K562 (cell line): ENCODE data around the gene HCN3. TPM values are rescaled to one million over a fixed set of nuclear protein-coding genes. Genes with fewer than 3 reads are reported as not detected.
"Not testable (repeated sequence)": the region's sequence is repeated elsewhere in the genome, so short reads cannot be mapped to it uniquely, and the experiment has no call there.

Experiments
- ATAC-seq: fragments of 200-7000 bp; cut with Tn5 transposase; 3 replicates; pipeline ENCODE4 v1.9.1; 2020; ENCODE audit warnings: moderate library complexity
- BruUV-seq: library from RNA; stranded (reverse); fragments of 400-500 nt; replicated peaks from 2 replicates; lab custom pipeline; 2021; lab: Mats Ljungman, UMichigan
- CTCF ChIA-PET: fragments of 300-600 bp; formaldehyde crosslinking; extraction: SDS; loops from one replicate; lab custom pipeline; 2021; ENCODE audit warnings: low intra/inter-chr PET ratio; lab: Yijun Ruan, JAX
- POLR2A ChIA-PET: fragments of 300-600, 350-650 bp; sonication (Branson Sonifier 250); formaldehyde crosslinking; extraction: SDS; loops from one replicate; lab custom pipeline; 2021; ENCODE audit warnings: antibody characterized with exemption, inconsistent platforms; lab: Yijun Ruan, JAX
- DNase-seq, 4 experiments: peaks; one replicate each; pipeline versions ENCODE4 v3.0.0 to v3.0.0-alpha.2; 2011 to 2018; ENCODE audit warnings: low spot score in 3 of 4, mixed read lengths in 3 of 4; ENCODE audit errors: extremely low read depth in 1 of 4
- FAIRE-seq: peaks from 2 replicates; lab custom pipeline; 2011; peaks lifted over from hg19 to GRCh38; lab: Jason Lieb, UNC
- H2AFZ ChIP-seq: 2 replicates; pipeline ENCODE4 v1.6.0; 2011; ENCODE audit warnings: low read depth, low read length, control low read depth, inconsistent platforms
- H3K27ac ChIP-seq: fragments of 200-600 bp; 3 replicates; pipeline ENCODE4 v1.8.0; 2011; ENCODE audit warnings: low read depth, mild to moderate bottlenecking, control low read depth, inconsistent platforms, low read length, moderate library complexity, mixed read lengths; ENCODE audit errors: extremely low read depth
- H3K27me3 ChIP-seq, 2 experiments: fragments of 300-600 bp in 1 of 2; 2 replicates in 1 of 2; 3 replicates in 1 of 2; pipeline versions ENCODE4 v1.6.0 to v1.8.0; 2011; ENCODE audit warnings: inconsistent platforms in 2 of 2, low read length in 2 of 2, mild to moderate bottlenecking in 1 of 2, mixed read lengths in 1 of 2, moderate library complexity in 1 of 2; ENCODE audit not compliant: control insufficient read depth in 2 of 2, insufficient read depth in 2 of 2
- H3K36me3 ChIP-seq: fragments of 300-600 bp; 3 replicates; pipeline ENCODE4 v1.8.0; 2011; ENCODE audit warnings: mild to moderate bottlenecking, low read length, inconsistent platforms; ENCODE audit not compliant: control insufficient read depth, insufficient read depth
- H3K4me1 ChIP-seq, 2 experiments: fragments of 200-600 bp in 1 of 2; replicated peaks in 1 of 2; 2 replicates in 1 of 2; 3 replicates in 1 of 2; pipeline versions ENCODE4 v1.5.1 to v1.8.0; 2011; ENCODE audit warnings: inconsistent platforms in 2 of 2, low read length in 2 of 2, mild to moderate bottlenecking in 1 of 2, mixed read lengths in 1 of 2, moderate library complexity in 1 of 2; ENCODE audit not compliant: control insufficient read depth in 2 of 2, insufficient read depth in 2 of 2
- H3K4me2 ChIP-seq: 2 replicates; pipeline ENCODE4 v1.6.1; 2011; ENCODE audit warnings: low read length, control low read depth, inconsistent platforms, mixed read lengths; ENCODE audit not compliant: insufficient read depth
- H3K4me3 ChIP-seq: fragments of 200-600 bp; sonication (generic), shearing (Covaris generic); 2 replicates; pipeline ENCODE4 v1.5.1; 2016; ENCODE audit warnings: control low read depth, inconsistent platforms
- H3K79me2 ChIP-seq: fragments of 200-600 bp; 3 replicates; pipeline ENCODE4 v1.8.0; 2011; ENCODE audit warnings: low read length, inconsistent platforms; ENCODE audit not compliant: control insufficient read depth, insufficient read depth
- H3K9ac ChIP-seq, 2 experiments: 2 replicates each; pipeline versions ENCODE4 v1.6.0 to v1.6.1; 2011; ENCODE audit warnings: low read depth in 2 of 2, low read length in 2 of 2, control low read depth in 1 of 2, inconsistent platforms in 1 of 2, mild to moderate bottlenecking in 1 of 2, mixed read lengths in 1 of 2; ENCODE audit not compliant: insufficient read depth in 1 of 2
- H3K9me1 ChIP-seq: one replicate; pipeline ENCODE4 v1.6.0; 2011; ENCODE audit warnings: inconsistent platforms, mild to moderate bottlenecking, low read length, moderate library complexity; ENCODE audit not compliant: control insufficient read depth, insufficient read depth
- H3K9me3 ChIP-seq: replicated peaks from 2 replicates; pipeline ENCODE4 v1.5.1; 2011; ENCODE audit warnings: low read depth, low read length, inconsistent platforms; ENCODE audit not compliant: control insufficient read depth, insufficient read depth
- H4K20me1 ChIP-seq: replicated peaks from 2 replicates; pipeline ENCODE4 v1.6.1; 2011; ENCODE audit warnings: low read length, inconsistent platforms, mixed read lengths; ENCODE audit not compliant: control insufficient read depth, insufficient read depth
- YY1 ChIP-seq, 3 experiments: IDR thresholded peaks; 2 replicates each; pipeline ENCODE4 v1.6.1; 2011; ENCODE audit warnings: low read length in 2 of 3, mild to moderate bottlenecking in 2 of 3, moderate library complexity in 2 of 3, borderline replicate concordance in 1 of 3, control low read depth in 1 of 3, low read depth in 1 of 3; ENCODE audit not compliant: insufficient read depth in 3 of 3, insufficient replicate concordance in 2 of 3, control insufficient read depth in 1 of 3, insufficient read length in 1 of 3; ENCODE audit errors: extremely low read depth in 1 of 3
- ZNF121 ChIP-seq: sonication (generic); formaldehyde crosslinking; conservative IDR thresholded peaks from 2 replicates; pipeline ENCODE4 v1.8.0; 2022; ENCODE audit warnings: missing genetic modification reagents
- WGBS: fragments of 100-300 bp; shearing (Covaris generic); methylation state at CpG from one replicate; pipeline ENCODE4 v1.1.6; 2016; ENCODE audit warnings: low coverage, mixed read lengths; ENCODE audit not compliant: insufficient coverage; ENCODE audit errors: missing lambda C conversion rate; 5-methylcytosine and 5-hydroxymethylcytosine counted together
- in situ Hi-C: fragments of 300-500 bp; cut with MboI; formaldehyde crosslinking; loops from 4 replicates; pipeline ENCODE4 v1.15.0; 2018; ENCODE audit warnings: inconsistent platforms, mixed read lengths
- intact Hi-C: fragments of 100-400 bp; cut with micrococcal nuclease; formaldehyde crosslinking; loops from 2 replicates; pipeline ENCODE4 v1.14.2; 2022
- polyA plus RNA-seq, 8 experiments: library from polyadenylated mRNA; depleted of rRNA in 4 of 8; stranded (reverse) in 5 of 8; unstranded in 3 of 8; fragments of >200 nt; fragmentation: Nextera tagmentation in 2 of 8; fragmentation: Illumina TruSeq in 1 of 8; extraction: Ambion mirVana in 2 of 8; extraction: Trizol in 1 of 8; gene quantifications; 2 replicates each; pipeline versions ENCODE4 v1.2.1 to v1.2.3, GENCODE V29; 2011 to 2014; ENCODE audit warnings: inconsistent platforms in 1 of 8, missing spikeins in 1 of 8
- total RNA-seq, 7 experiments: library from RNA; depleted of rRNA in 6 of 7; stranded (reverse); fragments of >200 nt in 6 of 7; fragmentation: Illumina TruSeq in 2 of 7; extraction: Trizol in 2 of 7; gene quantifications; 2 replicates each; pipeline versions ENCODE4 v1.2.1 to v1.2.3, GENCODE V29; 2011 to 2021; ENCODE audit warnings: low replicate concordance in 1 of 7
- TF ChIP-seq, protein P1 (sequence below): fragments of 250-450 bp; sonication (Bioruptor Pico); IDR thresholded peaks from 2 replicates; pipeline ENCODE4 v1.5.0; 2020; ENCODE audit warnings: mild to moderate bottlenecking
- TF ChIP-seq, protein P2 (sequence below): sonication (generic); formaldehyde crosslinking; IDR thresholded peaks from 2 replicates; pipeline ENCODE4 v1.8.1; 2022; ENCODE audit warnings: missing genetic modification reagents

HCN3 gene
- total and polyA plus RNA-seq, 9 of the 15 experiments (the other 6 are each of a cell fraction or from before 2014, with no cell fraction given): 0.91 to 9.7 (median 3.9) TPM

DNA sequence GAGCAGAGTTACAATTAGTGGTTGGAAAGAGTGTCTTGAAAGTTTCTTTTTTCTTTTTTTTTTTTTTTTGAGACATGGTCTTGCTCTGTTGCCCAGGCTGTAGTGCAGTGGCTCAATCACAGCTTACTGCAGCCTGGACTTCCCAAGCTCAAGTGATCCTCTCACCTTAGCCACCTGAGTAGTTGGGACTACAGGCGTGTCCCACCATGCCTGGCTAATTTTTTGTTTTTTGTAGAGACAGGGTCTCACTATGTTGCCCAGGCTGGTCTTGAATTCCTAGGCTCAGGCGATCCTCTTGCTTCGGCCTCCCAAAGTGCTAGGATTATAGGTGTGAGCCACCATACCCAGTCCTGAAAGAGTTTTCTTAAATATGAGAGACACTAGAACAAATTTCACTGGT lies 30.5 kb upstream of the HCN3 start:
- WGBS: 88% methylated on average over 3 of the region's 3 CpGs
- H3K4me2 ChIP-seq, H2AFZ ChIP-seq, H3K9me1 ChIP-seq, ATAC-seq, intact Hi-C loops, H3K9ac ChIP-seq, H4K20me1 ChIP-seq, BruUV-seq, in situ Hi-C loops, DNase-seq, FAIRE-seq, H3K27ac ChIP-seq, H3K27me3 ChIP-seq, H3K9me3 ChIP-seq, H3K4me3 ChIP-seq: not testable (repeated sequence)
- ChIA-PET CTCF (interaction anchor here (1.3 kb wide), 1 partner anchor 78 kb away, joined by 7 read pairs; no protein-coding TSS in a partner anchor), POLR2A (interaction anchor here (0.6 to 1.3 kb wide), 3 partner anchors 20 to 686 kb away, joined by 3 to 7 read pairs (median 4); partner anchors contain the start of gene HCN3)
- peak; percentile 58 for TF ChIP-seq ZNF121 (CRISPR knock-in tag)
- Histone ChIP-seq H3K4me1 (peaks cover 20 to 44% of the 10 kb centered on the region in 2 experiments; a peak in 4 of 5 replicates), H3K36me3 (peaks cover 25% of the 10 kb centered on the region; the same call in 2 of the 3 replicates), H3K79me2 (peaks cover 14% of the 10 kb centered on the region; the same call in 2 of the 3 replicates)

DNA sequence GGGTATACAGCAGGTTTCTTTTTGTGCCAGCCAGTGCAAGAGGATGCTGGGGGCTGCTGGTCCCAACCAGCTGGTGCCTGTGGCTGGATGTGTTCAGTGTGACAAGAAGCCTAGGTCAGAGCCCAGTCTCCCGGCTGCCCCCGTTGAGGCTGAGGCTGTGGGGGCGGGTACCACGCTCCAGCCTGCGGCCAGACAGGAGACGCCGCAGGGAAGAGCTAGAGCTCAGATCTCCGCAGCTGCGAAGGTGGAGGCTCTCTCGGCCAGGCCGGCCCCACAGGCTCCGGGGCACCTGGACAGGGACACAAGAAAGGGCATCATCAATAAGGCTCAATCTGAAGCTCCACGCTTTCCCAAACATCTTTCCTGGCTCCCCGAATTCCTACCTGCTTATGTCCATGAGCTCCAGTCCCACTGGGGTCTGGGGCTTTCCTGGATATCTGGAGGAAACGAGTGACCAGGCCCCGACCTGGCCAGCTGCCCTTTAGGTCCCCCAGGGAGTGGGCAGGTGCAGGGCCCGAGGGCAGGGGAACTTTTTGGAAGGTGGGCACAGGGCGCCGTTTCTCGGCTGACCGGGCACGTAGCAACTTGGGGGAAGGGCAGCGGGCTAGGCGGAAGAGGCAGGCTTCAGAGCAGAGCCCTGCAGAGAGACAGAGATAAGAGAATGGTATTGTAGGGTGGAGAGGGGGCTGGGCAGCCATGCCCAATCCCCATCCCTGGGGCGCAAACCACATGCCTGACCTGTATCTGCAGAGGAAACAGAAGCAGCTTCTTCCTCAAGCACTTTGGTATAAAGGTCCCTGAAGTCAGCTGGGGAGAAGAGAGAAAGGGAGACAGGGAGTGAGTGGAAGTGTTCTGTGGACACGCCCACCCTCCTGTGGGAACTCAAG lies 29.4 kb upstream of the HCN3 start:
- CTCF ChIA-PET: no interaction called here
- intact Hi-C loops: no loop called here

More for the DNA sequence above, 29.4 kb upstream of the HCN3 start:
- H4K20me1 ChIP-seq: no peaks in the 10 kb centered on the region
- no TSS peak for BruUV-seq
- H3K9me3 ChIP-seq: no peaks in the 10 kb centered on the region
- 85% methylated on average over 18 of the region's 26 CpGs for whole genome bisulfite sequencing
- H3K27me3 ChIP-seq: no peaks in the 10 kb centered on the region
- H3K79me2 ChIP-seq: peaks cover 12% of the 10 kb centered on the region; the same call in 2 of the 3 replicates
- TF ChIP-seq, protein P1, sequence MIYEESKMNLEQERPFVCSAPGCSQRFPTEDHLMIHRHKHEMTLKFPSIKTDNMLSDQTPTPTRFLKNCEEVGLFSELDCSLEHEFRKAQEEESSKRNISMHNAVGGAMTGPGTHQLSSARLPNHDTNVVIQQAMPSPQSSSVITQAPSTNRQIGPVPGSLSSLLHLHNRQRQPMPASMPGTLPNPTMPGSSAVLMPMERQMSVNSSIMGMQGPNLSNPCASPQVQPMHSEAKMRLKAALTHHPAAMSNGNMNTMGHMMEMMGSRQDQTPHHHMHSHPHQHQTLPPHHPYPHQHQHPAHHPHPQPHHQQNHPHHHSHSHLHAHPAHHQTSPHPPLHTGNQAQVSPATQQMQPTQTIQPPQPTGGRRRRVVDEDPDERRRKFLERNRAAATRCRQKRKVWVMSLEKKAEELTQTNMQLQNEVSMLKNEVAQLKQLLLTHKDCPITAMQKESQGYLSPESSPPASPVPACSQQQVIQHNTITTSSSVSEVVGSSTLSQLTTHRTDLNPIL (CRISPR knock-in tag): no peak
- TF ChIP-seq YY1 (IDR thresholded peaks at IDR 0.05; ENCODE audit: borderline replicate concordance in 1 of 3, control insufficient read depth in 1 of 3, extremely low read depth in 1 of 3, insufficient read depth in 3 of 3, insufficient read length in 1 of 3, insufficient replicate concordance in 2 of 3, low read depth in 1 of 3, low read length in 2 of 3): no peak
- TF ChIP-seq, protein P2, sequence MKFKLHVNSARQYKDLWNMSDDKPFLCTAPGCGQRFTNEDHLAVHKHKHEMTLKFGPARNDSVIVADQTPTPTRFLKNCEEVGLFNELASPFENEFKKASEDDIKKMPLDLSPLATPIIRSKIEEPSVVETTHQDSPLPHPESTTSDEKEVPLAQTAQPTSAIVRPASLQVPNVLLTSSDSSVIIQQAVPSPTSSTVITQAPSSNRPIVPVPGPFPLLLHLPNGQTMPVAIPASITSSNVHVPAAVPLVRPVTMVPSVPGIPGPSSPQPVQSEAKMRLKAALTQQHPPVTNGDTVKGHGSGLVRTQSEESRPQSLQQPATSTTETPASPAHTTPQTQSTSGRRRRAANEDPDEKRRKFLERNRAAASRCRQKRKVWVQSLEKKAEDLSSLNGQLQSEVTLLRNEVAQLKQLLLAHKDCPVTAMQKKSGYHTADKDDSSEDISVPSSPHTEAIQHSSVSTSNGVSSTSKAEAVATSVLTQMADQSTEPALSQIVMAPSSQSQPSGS (CRISPR knock-in tag): no peak
- TF ChIP-seq, all 486 proteins: peak for 0
- Histone ChIP-seq H2AFZ (no peak overlapping the region), H3K9ac (0 out of 4 replicates have a peak overlapping the region, but pooled peaks of 1 of the 2 experiments have one; percentile 12), H3K4me1 (peaks cover 14 to 41% of the 10 kb centered on the region in 2 experiments; a peak in 4 of 5 replicates), H3K36me3 (peaks cover 25% of the 10 kb centered on the region; the same call in 2 of the 3 replicates), H3K4me2 (no peak overlapping the region), H3K27ac (no peak overlapping the region), H3K9me1 (no peaks in the 10 kb centered on the region), H3K4me3 (no peak overlapping the region)
- ATAC-seq (no peak), DNase-seq (no peak), FAIRE-seq (no peak)
- in situ Hi-C loops: no loop called here
- POLR2A ChIA-PET: interaction anchor here (0.6 to 1.3 kb wide), 6 partner anchors 13 to 275 kb away, joined by 3 to 7 read pairs (median 4); partner anchors contain the start of genes CLK2 and HCN3
